Upper lobe of left lung (tissue), 4 donors: Measurements from ENCODE around the gene HNRNPA1.

Experiments used
- EP300 ChIP-seq, 4 donors: sonication (generic); formaldehyde crosslinking; IDR thresholded peaks; one replicate each; pipeline ENCODE4 v1.5.1; 2017; ENCODE audit warnings: antibody characterized with exemption in 4 of 4, control low read depth in 2 of 4
- POLR2A ChIP-seq, 4 donors: fragments of 450-650 bp; IDR thresholded peaks; one replicate each; pipeline ENCODE4 v1.5.1; 2016 to 2017; ENCODE audit warnings: antibody characterized with exemption in 4 of 4, mild to moderate bottlenecking in 2 of 4
- POLR2AphosphoS5 ChIP-seq, 2 donors: sonication (generic); formaldehyde crosslinking; IDR thresholded peaks; one replicate each; pipeline ENCODE4 v1.5.1; 2017; ENCODE audit warnings: antibody characterized with exemption in 2 of 2
- TF ChIP-seq, protein P1 (sequence below), 6 experiments: fragments of 450-650 bp in 4 of 6; fragments of 200-600 bp in 2 of 6; sonication (generic) in 2 of 6; IDR thresholded peaks; one replicate each; pipeline ENCODE4 v1.5.1; 2016 to 2019; ENCODE audit warnings: antibody characterized with exemption in 6 of 6

GRCh38 chr12:54270345-54270744, 10.2 kb upstream of the HNRNPA1 start:
- TF ChIP-seq EP300 (IDR thresholded peaks at IDR 0.05) (no peak), POLR2A (IDR thresholded peaks at IDR 0.05) (no peak), POLR2AphosphoS5 (IDR thresholded peaks at IDR 0.05) (no peak)
- TF ChIP-seq, protein P1, sequence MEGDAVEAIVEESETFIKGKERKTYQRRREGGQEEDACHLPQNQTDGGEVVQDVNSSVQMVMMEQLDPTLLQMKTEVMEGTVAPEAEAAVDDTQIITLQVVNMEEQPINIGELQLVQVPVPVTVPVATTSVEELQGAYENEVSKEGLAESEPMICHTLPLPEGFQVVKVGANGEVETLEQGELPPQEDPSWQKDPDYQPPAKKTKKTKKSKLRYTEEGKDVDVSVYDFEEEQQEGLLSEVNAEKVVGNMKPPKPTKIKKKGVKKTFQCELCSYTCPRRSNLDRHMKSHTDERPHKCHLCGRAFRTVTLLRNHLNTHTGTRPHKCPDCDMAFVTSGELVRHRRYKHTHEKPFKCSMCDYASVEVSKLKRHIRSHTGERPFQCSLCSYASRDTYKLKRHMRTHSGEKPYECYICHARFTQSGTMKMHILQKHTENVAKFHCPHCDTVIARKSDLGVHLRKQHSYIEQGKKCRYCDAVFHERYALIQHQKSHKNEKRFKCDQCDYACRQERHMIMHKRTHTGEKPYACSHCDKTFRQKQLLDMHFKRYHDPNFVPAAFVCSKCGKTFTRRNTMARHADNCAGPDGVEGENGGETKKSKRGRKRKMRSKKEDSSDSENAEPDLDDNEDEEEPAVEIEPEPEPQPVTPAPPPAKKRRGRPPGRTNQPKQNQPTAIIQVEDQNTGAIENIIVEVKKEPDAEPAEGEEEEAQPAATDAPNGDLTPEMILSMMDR (IDR thresholded peaks at IDR 0.05), result no peak
